HG02678 (cell line): ENCODE data around the gene PDCD4.

Source experiments
- ATAC-seq: cut with Tn5 transposase; IDR thresholded peaks from one replicate; pipeline ENCODE4 v1.9.1; 2021; ENCODE audit warnings: mild to moderate bottlenecking, moderate library complexity; ENCODE audit not compliant: unreplicated experiment

PDCD4 gene

GRCh38 chr10:110841767-110842267 is 29.9 kb upstream of the PDCD4 start:
- ATAC-seq = peak; percentile 72

DNA sequence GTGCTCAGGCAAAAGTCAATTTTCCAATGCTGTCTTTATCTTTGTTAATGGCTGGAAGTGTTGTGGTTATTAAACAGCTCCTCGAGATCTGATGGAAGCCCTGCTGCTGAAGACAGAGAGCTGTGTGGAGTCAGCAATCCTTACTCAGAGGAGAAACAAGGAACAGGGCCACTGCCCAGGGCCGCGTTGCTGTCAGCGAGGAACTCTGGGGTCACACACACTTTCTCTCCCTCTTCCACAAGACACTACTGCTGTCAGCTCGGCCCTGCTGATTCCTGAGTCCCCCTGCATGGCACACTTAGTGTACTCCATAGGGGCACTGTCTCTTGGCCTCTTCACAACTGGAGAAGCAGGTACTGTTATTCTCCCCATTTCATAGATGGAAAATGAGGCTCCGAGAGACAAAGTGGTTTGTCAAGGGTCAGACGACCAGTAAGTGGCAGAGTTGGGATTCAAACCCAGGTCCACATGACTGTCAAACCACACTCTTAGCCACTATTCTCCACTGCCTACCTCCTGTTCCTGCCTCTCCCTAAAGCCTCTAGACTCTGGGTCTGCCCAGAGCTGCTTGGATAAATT is 29.3 kb upstream of the PDCD4 start:
- no peak for ATAC-seq

GRCh38 chr10:110843031-110843430 is 28.7 kb upstream of the PDCD4 start:
- ATAC-seq = peak; percentile 80

DNA sequence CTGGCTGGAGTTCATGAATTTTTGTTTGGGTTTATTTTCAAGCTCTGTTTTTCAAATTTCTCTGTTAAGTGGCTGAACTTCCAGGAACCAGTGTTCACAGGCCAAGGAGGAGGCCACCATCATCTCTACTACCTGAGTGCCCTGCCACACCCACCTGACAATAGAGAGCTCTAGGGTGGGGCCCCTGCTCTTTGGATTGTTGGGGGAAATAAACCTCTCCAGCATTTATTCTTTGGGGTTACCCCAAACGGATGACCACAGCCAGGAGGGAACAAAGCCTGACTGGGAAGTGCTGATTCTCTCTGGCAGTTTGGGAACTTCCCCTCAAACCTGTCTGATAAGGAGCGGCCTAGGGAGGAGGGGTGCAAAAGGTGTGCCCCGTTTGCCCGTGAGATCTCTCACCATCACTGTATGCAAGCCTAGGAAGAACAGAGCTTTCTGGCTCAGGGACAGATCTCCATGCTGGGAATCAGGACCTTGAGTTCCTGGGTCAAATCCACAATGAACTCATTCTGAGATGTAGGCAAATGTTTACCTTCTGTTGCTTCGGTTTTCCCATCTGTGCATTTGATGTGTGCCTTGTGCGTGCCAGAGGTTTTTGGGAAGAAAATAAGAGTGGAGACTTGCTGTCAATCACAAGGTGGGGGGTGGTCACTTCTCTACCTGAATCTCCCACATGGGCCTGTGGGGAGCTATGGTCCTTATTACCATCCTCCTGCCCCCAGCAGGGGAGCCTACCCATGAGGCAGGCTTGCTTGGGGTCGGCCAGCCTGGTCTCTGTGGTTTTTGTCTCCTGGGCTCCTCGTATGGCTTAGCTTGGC is 27.7 kb upstream of the PDCD4 start:
- no peak for ATAC-seq

GRCh38 chr10:110844617-110844881 is 27.2 kb upstream of the PDCD4 start:
- ATAC-seq = no peak

GRCh38 chr10:110845192-110845755 is 26.5 kb upstream of the PDCD4 start:
- no peak for ATAC-seq

- ATAC-seq = no peak
These were observed 25.7 kb upstream of the PDCD4 start for GRCh38 chr10:110845756-110846620.

DNA sequence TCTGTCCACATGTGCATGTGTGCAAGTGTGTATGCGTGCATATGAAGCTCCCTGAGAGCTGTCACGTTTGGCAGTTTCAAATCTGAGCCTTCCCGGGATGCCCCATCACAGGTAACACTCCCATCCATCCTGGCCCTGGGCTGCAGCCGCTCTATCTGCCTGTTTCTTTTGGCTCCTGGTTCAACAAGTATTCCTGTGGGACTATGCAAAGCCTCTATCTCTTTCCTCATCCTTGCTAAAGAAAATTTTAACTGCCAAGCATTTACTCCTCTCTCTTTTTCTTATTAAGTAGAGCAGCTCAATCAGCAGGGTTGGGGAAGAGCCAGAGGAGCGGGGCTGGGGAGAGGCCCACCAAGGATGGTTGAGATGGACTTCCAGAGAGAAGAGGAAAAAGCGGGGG is 24.4 kb upstream of the PDCD4 start:
- ATAC-seq = no peak

DNA sequence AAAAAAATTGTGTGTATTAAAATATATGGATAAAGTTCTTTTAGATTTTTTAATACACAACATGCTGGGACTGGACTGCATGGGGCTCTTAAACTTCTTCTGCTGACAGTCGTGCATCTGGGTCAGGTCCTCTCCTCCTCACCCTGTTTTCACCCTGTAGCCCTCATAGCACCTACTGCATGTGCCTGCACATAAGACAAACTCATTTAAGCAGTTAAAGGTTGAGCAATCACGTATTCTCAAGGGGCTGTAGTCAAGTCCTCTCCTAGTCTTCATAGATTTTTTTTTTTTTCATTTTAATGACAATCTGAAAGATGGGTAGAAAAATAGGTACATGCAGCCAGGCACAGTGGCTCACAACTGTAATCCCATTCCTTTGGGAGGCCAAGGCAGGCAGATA is 23.6 kb upstream of the PDCD4 start:
- no peak for ATAC-seq

GRCh38 chr10:110850099-110850498 is 21.6 kb upstream of the PDCD4 start:
- no peak for ATAC-seq

DNA sequence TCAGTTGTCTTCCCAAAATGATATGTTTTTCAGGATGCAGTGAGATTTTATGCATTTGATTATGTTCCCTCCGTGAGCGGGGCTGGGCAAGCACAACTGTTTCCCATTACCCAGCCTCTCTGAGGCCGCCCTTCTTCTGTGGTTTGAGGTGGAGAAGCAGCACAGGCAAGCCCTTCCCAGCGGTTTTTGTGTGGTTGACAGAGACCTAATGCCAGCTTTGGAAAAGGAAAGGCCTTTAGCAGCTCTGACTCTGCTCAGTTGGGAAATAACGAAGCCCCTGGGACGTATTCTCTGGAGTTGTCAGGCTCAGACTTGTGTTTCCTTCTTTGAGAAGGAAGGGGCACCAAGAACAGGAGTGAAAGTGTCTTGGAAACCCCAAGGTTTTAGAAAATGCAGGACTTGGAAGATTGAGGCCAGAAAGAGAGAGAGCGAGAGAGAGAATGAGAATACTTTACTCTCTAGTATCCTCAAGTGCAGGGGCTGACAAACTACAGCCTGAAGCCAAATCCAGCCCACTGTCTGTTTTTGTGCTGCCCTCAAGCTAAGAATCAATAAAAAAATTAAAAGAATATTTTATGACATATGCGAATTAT is 20.6 kb upstream of the PDCD4 start:
- no peak for ATAC-seq

DNA sequence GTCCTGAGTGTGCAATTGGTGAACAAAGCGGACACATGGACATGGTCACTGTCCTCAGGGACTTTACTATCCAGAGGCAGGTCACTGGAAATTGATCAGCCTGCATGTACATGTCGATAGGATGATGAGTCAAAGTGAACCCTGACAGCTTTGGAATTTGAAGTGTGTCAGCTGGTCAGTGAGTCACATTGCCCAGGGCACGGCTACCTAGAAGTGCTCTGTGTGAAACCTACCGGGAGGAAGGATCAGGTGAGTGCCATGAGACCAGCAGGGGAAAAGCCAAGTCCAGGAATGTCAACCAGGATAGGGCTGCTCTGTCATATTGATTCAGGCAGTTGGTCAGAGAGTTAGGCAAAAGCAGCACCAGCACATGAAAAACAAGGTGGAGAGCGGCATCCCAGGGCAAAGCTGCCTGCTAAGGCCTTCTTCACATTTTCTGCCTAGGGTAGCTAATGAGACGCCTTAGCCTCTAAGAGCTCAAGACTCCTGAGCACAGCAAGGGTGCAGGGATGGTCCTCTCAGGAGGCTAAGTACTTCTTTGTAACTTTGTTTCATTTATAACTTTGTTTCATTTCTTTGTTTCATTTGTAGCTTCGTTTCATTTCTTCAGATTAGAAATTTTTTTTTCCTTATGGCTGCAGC is 19.4 kb upstream of the PDCD4 start:
- ATAC-seq = no peak

- ATAC-seq = no peak
These were observed 18.8 kb upstream of the PDCD4 start for GRCh38 chr10:110852947-110853346.

DNA sequence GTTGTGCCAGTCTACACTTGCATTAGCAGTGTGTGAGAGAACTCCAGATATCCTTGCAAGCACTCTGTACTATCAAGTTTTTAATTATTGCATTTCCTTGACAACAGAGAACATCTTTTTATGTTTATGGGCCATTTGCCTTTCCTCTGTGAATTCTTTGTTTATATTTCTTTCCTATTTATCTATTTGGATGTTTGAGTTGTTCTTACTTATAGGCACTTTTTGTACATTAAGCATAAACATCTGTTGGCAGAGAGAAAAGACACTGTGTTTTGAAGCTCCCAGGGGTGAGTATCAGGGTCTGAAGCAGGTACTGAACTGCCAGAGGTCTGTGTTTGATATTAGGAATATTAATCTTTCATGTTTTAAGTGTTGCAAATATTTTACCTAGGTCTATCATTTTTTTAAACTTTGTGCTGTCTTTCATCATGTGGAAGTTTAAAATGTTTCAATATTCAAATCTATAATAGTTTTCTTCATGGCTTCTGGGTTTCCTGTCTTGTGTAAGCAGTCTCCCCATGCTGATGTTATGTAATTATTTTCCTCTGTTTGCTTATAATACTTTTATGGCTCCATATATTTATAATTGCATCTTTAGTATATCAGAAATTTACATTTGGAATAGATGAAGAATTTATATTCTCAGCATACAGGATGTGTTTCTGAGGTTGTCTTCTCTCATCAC is 17.7 kb upstream of the PDCD4 start:
- no peak for ATAC-seq

GRCh38 chr10:110857265-110858171 is 14.2 kb upstream of the PDCD4 start:
- peak; percentile 31 for ATAC-seq

DNA sequence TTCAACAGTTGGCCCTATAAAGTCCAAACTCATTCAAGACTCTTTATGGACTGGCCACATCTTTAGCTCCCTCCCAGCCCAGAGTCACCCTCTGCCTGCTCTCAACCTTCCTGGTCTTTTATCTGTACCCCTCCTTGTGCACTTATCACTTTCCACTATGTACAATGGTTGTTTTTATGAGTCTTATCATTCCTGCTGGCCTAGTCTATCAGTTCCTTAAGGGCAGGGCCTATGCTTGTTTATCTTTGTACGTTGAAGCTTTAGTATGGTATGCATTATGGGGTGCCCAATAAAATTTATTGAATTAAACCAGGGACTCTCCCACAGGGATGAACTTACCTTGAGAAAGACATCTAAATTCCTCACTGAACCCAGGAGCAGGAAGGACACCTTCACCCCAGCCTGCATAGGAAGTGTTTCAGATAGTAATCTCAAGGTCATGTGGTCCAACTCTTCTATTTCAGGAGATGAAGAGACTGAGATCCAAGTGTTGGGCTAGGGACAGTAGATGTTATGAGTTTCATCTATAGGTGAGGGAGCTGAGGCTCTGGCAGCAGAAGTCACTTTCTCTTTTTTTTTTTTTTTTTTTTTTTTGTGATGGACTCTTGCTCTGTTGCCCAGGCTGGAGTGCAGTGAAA is 13.3 kb upstream of the PDCD4 start:
- no peak for ATAC-seq

DNA sequence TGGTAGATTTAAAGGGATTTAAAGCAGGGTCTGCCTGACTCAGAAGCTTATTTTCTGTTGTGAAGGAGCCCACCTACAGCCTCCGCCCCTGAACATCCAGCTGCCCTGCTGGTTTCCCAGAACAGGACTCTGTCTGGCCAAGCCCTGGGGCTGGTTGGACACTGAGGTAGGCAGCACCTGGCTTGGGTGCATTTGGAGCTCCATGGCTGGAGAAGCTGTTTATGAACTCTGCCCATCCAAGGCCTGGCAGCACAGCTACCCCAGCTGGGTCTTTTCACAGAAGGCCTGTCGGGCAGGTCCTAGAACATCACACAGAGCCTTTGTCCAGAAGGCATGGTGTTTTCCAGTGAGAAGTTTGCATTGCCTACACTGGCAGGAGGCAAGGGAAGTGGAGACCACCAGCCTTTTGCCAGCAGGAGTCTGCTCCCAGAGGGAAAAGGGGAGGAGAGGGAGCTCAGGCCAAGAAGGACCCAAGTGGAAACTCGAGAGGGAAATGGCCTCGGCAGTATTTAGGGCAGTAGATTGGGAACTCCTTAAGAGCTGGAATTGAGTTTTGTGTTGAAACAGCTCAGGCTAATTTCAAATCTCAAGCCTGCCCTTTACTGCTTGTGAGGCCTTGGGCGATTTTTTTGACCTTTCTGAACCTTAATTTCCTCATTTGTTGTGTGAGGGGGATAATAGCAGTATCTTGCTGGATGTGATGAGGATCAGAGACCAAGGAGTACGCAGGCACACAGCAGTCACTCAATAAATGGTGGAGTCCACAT is 12.3 kb upstream of the PDCD4 start:
- no peak for ATAC-seq

- ATAC-seq = no peak
These were observed 11.8 kb upstream of the PDCD4 start for GRCh38 chr10:110859973-110860376.
